NOMO-1 (cell line): ENCODE results near the gene TTC34.

Experiments used
- DNase-seq, 2 experiments: peaks; one replicate each; lab custom pipeline; 2025; ENCODE audit not compliant: unreplicated experiment in 2 of 2; lab: John Stamatoyannopoulos, UW

The TTC34 gene

DNA sequence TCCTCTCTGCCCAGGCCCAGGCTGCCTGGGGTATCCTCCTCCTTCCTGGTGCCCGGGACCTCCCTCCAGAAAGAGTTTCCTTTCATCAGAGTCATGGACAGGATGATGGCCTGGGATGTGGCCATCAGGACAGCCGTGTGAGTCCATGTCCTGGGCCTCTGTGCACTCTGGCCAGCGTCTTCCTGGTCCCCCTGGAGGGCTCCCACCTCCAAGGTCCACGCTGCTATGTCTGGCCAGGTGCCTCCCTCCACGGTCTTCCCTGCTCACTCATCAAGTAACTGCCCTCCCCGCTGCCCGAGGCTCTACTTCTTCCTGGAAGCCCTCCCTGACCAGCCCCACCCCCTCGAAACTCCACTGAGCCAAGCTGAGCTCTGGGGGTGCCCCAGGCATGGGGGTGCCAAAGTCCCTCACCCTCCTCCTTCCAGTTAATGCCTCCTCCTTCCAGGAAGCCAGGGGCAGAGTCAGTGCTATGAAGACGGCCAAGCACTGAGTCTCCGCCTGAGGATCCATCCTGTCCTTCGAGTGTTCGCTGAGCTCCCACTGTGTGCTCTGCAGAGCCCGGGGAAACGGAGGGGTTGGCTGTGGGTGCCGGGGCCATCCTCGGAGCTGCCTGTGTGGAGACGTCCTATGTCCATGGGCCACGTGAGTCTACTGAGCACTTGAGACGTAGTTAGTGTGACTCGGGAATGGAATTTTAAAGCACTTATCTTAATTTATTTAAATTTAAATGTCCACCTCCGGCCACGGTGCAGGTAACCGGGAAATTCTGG lies 28.5 kb upstream of the TTC34 start:
- DNase-seq = no peak

DNA sequence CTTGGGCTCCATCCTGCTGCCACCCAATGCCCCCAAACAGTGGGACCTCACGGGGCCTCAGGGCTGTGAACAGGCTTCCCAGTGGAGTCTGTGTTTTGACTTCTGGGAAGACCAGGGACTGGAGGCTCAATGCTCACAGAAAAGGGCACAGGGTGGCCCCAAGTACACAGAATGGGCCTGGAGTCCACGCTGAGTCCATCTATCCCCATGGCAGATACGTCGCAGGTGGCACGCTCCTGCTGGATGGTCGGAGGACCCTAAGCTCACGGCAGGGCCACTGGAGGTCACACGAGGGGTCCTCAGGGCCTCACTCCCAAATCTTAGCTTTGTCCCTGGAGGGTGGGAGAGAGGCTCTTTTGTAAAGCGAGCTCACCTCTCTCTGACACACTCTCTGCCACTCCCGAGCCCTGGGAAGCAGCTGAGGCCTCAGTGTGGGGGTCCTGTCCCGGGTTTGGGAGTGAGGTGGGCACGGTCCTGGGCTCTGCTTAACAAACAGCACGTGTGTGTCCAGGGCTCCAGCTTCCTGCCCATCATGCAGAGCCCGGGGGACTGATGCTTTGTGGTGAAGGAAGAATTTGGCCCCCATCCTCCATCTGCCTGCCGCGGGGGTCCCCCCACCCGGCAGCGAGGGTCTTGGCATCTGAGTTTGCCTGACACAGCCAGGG lies 27.2 kb upstream of the TTC34 start:
- no peak for DNase-seq

DNA sequence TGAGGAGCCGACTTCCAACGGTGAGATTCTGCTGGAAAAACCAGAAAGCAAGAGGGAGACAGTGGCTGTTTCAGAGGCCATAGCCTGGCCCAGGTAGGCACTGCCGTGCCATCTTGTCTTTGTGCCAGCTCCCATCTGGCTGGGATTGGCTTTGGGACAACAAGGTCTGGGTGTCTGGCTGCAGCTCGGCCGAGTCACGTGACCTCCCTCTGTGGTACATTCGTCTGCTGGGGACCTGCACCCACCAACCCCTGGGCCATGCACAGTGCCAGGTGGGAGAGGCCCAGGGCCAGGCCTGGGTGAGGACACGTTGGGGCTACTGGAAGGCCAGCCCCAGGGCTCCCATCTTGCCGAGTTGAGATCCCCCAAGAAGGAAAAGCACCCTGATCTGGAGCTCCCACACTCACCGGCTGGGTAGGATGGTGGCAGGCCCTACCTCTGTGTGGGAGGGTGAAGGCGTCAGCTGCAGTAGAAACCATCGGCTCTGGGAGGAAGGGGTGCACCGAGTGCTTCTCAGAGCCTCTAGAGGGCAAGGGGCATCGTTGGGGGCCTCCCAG lies 25.3 kb upstream of the TTC34 start:
- DNase-seq = no peak

DNA sequence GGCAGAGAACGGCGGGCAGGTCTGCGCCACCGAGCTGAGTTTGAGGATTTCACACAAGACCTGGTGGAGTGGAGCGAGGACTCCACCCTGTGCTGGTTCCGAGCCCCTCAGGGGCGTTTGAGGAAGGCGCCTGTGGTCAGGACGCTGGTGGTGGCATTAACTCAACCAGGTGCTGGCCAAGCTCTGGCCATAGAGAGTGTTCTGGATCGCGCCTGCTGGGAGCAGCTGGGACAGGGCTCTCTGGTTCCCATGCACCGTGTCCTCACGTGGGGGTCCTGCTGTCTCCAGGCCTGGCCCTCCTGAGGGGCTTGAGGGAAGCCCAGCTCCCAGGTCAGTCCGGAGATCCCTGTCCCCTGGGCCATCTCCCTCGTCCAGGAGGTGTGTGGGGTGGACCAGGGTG lies 24.8 kb upstream of the TTC34 start:
- DNase-seq = no peak

DNA sequence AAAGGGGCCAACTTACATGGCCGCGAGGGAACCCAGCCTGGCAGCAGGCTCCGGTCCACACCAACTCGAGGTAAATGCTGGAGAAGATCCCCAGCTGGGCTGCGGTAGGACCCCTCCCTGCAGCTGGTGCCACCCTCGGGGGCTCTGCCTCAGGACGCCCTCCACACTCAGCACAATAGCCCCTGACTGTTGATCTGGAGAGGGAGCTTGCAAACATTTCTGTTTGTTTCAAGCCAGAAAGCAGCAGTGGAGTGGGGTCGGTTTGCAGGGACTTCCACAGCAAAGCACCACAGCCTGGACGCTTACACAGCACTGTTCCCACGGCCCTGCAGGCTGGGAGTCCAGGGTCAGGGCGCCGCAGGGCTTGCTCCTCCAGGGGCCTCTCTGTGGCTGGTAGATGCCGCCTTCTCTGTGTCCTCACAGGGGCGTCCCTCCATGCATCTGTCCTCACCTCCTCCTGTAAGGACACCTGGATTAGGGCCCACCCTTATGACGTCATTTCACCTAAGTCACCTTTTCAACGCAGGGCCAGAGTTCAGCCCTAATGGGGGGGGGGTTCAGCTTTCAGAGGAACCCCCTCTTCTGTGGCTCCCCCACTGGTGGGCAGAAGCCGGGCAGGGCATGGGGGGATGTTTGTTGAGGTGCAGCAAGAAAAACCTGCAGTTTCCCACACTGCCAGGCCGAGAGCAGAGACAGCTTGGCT lies 24.1 kb upstream of the TTC34 start:
- no peak for DNase-seq

DNA sequence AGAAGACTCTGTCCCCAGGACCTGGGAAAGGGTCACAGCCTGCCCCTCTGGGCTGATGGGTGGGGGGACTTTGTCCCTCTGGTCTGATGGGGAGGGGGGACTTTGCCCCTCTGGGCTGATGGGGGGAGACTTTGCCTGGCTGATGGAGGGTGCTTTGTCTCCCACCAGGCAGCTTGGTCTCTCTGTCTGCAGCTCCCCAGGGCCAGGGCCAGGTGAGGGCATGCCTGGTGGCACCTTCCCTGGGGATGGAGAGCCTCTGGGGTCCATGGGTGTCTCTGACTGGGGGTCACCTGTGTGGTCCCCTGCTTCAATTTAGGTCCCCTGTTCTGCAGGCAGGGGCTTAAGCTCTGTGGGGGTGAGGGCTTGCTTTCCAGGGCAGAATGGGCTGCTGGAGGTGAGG lies 23.5 kb upstream of the TTC34 start:
- DNase-seq = no peak

DNA sequence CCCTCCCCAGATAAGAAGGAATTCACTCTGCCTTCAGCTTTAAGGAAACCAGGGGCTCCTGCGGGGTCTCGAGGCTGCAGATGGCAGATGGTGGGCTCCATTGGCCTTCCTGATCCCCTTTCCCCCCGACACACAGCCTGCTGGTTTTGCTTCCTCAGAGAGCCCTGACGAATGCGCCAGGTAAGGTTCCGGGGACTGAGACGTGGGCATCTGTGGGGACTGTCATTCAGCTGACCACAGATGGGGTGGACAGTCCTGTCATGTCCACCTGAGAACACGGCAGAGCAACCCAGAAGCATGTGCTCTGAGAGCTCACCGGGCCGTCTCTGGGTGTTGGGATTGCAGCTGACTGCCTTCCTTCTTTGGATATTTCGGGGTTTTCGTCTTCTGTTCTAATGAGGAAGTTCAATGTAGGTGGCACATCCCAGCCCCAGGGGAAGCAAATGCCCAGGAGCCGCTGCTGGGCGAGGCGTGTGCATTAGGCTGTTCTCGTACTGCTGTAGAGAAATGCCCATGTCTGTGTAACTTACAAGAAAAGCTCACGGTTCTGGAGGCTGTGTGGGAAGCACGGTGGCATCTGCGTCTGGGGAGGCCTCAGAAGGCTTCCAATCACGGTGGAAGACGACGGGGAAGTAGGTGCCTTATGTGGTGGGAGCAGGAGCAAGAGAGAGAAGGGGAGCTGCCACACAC lies 22.6 kb upstream of the TTC34 start:
- DNase-seq = no peak

DNA sequence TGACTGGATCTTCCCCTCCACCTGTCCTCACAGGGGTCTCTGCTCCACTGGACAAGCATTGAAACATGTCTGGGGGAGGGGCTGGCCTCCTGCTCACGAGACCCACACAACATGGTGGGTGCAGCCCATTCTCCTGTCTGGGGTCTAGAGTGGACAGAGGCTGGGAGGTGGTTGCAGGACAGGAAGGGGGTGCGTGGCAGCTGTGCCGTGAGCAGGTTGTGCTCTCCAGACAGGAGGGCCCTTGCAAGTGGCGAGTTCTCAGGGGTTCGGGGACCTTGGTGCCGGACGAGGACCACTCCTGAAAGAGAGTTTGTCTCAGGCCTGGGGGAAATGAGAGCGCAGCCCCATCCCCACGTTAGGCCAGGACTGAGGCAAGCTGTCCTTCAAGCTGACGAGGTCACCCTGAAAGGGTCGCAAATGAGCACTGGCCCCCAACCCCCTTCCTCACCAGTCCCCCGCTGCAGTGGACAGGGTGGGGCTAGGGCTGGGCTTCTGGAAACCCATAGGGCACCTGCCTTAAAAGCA lies 21.2 kb upstream of the TTC34 start:
- DNase-seq = no peak

DNA sequence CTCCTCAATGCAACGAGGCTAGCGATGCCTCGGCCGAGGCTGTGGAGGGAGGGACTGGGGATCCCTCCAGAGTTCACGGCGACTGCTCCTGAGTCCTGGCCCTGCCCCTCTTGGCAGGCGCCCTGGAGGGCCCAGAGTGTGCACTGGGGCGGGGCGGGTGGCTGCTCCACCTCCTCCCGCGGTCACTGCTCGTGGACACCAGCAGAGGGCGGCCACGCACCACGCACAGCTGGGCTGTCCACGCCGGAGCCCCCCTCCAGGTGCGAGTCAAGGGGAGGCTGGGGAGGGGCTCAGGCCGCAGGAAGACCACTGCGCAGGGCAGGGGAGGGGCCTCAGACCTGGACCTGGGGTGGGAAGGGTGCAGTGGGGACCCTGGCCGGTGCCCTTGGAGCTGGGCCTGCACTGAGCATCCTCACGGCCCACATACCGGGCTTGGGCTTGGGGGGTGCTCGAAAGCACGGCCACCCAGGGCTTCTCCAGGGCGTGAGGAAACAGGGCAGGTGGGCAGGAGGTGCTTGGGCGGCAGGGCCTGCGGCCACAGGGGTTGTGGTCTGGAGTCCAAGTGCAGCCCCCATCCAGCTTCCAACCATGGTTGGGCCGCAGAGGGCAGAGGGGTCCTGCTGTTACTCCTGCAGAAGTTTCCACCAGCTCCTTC lies 20.6 kb upstream of the TTC34 start:
- peak in 1 of 2 experiments; percentile 5 for DNase-seq

DNA sequence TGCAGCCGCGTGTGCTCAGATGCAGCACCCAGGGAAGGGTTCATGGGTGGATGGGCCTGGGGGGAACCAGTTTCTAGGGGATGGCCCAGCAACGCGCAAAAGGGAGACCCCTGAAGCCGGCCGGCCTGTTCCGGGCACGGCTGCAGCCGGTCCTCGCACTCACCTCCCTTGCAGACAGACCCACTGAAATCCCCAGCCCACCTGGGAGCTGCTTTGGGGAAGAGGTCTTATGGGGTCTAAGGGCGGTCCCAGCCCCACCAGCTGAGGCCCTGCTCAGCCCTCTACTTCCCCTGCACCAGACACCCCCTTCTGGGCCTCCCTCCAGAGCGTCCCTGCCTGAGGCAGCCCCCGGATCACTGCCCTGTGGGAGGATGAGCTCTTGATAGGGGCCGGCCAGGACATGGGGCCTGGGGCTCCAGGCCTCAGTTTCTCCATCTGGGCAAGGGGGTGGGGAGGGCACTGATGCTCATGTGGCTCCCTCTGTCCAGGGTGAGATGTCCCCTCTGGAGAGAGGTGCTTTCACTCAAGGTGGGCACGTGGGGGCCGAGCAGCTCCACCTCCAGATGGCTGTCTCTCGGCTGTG lies 20.0 kb upstream of the TTC34 start:
- no peak for DNase-seq

DNA sequence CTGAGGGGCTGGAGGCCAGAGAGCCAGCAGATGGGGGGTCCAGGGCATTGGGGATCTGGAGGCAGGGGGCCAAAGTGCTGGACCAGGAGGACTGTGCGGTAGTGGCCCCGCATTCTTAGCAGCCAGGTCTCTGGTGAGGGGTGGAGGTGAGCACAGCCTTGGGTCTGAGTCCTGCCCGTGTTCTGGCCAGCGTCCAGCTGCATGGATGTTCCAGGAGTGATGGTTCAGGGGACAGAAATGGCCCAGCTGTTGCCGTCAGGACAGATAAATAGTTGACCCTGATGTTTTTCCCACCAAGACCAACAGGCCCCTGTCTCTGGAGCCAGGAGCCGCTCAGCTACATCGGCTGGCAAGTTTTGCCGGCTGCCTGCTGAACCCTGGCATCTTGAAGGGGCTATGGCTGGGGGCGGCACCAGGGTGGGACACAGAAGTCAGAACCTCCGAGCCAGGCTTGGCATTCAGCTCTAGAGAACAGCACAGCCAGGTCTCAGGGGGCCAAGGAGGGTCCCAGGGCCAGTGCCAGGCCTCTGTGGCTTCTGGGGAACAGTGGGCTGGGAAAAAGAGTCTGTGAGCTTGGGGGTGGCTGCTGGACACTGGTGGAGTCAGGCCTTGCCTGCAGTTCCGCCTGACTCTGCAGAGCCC lies 19.4 kb upstream of the TTC34 start:
- DNase-seq = no peak

DNA sequence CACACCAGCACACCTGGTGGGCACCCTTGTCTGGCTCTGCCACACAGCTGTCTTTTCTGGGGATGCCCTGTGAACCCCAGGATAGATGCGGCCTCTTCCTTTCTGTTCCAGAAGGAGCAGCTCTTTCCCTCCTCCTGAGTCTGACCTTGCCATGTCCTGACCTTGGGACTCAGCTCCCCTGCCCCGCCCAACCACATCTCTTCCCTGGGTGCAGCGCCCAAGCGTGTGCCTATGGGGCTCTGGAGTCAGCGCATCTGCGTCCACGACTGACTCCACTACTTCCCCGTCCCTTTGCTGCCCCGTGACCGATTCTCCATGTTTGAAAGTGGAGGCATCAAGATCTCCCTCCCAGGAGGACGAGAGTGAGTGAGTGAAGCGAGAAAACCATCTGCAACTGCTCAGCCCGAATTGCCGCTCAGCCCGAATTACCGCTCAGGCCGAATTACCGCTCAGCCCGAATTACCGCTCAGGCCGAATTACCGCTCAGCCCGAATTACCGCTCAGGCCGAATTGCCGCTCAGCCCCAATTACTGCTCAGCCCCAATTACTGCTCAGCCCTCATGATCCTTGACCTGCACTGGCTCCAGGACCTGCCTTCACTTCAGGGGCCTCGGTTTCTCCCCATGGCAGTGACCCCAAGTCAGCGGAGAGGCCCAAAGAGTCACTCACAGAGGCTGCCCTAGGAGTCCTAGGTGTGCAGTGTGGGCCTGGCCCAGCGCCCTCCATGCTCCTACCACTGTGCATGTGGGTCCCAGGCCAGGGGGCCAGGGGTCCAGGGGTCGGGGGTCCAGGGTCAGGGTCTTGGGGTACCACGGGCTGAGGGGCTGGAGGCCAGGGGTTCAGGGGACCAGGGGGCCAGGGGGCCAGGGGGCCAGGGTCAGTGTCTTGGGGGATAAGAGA lies 18.6 kb upstream of the TTC34 start:
- DNase-seq = no peak

DNA sequence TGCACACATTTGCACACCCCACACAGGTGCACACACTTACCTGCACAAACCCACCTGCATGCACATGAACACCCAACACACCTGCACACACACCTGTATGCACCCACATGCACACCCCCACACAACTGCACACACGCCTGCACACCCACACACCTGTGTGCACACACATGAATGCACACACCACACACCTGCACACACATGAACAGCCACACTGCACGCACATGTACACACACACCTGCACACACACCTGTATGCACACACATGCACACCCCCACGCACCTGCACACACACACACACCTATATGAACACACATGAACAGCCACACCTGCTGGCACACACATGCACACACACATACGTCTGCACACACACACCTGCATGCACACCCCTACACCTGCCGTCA lies 17.9 kb upstream of the TTC34 start:
- DNase-seq = no peak

DNA sequence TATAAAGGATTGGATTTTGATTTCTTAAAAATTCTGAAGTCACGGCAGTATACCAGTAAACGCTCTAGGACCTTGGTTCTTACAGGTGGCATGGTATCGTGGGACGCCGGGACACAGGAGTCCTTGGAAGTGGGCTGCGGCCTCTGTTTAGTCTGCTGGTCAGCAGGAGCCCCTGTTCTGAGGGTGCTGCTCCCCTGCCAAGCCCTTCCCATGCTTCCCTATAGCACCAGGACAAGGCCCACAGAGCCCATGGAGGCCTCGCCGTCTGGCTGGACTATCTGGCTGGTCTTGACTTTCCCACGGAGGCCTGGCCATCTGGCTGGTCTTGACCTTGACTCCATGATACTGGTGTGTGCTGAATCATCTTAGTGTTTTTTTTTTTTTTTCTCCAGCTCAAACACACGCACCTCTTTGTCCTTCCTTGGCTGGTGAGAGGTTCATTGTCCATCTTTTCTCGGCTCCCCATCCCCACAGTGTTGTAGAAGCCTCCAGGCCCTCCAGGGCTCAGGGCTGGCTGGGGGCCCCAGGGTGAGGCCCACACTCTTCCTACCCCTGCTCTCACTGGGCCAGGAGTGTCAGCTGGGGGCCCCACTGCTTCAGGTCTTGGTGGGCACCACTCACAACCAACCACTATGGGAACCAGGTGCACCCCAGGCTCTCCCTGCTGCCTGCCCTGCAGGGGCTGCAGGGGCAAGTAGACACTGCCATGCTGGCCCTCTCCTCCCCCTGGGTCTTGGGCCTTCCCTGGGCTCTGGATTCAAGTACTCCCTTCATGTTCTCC lies 16.5 kb upstream of the TTC34 start:
- no peak for DNase-seq

DNA sequence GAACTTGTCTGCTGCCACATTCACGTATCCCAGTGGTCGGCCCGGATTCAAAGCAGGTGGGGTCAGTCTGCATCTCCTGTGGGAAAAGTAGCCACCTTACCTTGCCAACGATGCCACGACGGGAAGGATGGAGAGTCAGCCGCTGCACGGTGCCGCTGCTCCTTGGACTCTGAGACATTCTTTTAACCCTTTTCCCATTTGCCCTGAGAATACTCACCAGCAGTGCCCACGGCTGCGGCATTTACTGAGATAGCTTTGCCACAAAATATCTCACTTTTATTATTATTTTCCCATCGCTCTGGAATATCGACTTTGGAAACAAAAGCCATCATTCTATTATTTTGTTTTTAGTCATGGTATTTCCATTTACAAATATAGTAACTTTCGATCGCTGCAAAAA lies 15.3 kb upstream of the TTC34 start:
- no peak for DNase-seq

DNA sequence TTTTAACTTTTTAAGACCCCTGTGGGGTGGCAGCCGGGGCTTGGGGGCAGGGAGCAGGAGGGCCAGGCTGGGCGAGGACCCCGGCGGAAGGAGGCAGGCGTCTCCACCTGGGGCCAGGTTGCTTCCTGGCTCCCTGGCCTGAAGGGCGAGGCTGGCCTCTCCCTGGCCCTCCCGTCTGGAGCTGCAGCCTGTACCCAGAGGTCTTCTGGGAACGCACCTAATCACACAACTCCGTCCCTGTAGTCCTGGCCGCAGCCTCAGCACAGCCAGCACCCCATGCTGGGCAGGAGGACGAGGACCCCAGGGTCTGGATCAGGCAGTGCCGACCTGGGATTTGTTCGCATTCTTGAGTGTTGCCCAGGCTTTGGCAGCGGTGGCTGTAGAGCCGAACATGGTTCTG lies 14.1 kb upstream of the TTC34 start:
- no peak for DNase-seq

DNA sequence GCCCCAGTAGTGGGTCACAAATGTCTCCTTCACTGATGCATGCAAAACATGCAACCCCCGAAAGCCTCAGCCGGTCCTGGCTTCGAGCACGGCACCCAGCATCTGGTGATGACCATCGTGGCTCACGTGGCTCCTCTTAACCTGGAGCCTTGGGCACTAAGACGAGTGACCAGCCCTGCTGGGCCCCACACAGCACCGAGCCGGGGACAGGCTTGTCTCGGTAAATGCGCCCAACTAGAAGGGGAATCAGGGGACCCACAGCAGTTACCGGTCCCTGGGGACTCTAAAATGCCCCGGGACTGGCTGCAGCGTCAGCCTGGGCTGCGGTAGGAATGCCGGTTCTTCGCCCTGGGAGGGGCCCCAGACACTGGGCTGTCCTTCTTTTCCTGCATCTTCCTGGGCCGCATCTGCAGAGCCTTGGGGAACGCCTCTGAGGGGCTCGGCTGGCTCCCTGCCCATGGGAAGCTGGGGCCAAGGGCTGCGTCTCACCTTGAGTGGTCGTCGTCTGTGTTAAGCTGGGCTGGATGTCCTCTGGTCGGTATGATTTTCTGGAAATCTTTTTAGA lies 13.1 kb upstream of the TTC34 start:
- DNase-seq = no peak
